IMR-90 (cell line): ENCODE results near the gene COL9A2. TPM values are rescaled to one million over a fixed set of nuclear protein-coding genes. Genes with fewer than 3 reads are reported as not detected.

Experiments used
- ATAC-seq: fragments of 200-7000 bp; cut with Tn5 transposase; 2 replicates; pipeline ENCODE4 v1.9.1; 2020; ENCODE audit warnings: low read depth, mild to moderate bottlenecking, moderate library complexity
- BruUV-seq: library from RNA; stranded (reverse); fragments of 400-500 nt; replicated peaks from 2 replicates; lab custom pipeline; 2021; lab: Mats Ljungman, UMichigan
- CTCF ChIA-PET: fragments of 300-600 bp; formaldehyde crosslinking; extraction: SDS; loops from one replicate; lab custom pipeline; 2021; ENCODE audit warnings: antibody characterized with exemption; lab: Yijun Ruan, JAX
- POLR2A ChIA-PET: fragments of 300-600 bp; sonication (Branson Sonifier 250); formaldehyde crosslinking; loops from one replicate; lab custom pipeline; 2022; ENCODE audit warnings: antibody characterized with exemption; ENCODE audit not compliant: unreplicated experiment; lab: Charles Lee
- DNase-seq: peaks from one replicate; pipeline ENCODE4 v3.0.0; 2013
- H2AFZ ChIP-seq: replicated peaks from 2 replicates; pipeline ENCODE3; 2013; ENCODE audit warnings: low read length, mild to moderate bottlenecking; ENCODE audit not compliant: poor library complexity
- H2AK5ac ChIP-seq: 2 replicates; pipeline ENCODE4 v1.6.1; 2013; ENCODE audit warnings: low read depth, low read length, inconsistent platforms
- H2AK9ac ChIP-seq: replicated peaks from 2 replicates; pipeline ENCODE3; 2013; ENCODE audit warnings: mild to moderate bottlenecking, low read depth, low read length, moderate library complexity; ENCODE audit not compliant: poor library complexity
- H2BK120ac ChIP-seq: 2 replicates; pipeline ENCODE4 v1.6.1; 2013; ENCODE audit warnings: low read depth, low read length, inconsistent platforms
- H2BK15ac ChIP-seq: 3 replicates; pipeline ENCODE4 v1.6.1; 2013; ENCODE audit warnings: low read depth, low read length, inconsistent platforms
- H2BK20ac ChIP-seq: 2 replicates; pipeline ENCODE4 v1.6.1; 2013; ENCODE audit warnings: low read depth, mild to moderate bottlenecking, inconsistent platforms, low read length, moderate library complexity
- H2BK5ac ChIP-seq: 2 replicates; pipeline ENCODE4 v1.6.1; 2013; ENCODE audit warnings: mild to moderate bottlenecking, low read depth, low read length, inconsistent platforms; ENCODE audit not compliant: poor library complexity, severe bottlenecking
- H3K14ac ChIP-seq: replicated peaks from 2 replicates; pipeline ENCODE4 v1.6.1; 2013; ENCODE audit warnings: low read depth, low read length, inconsistent platforms
- H3K18ac ChIP-seq: 2 replicates; pipeline ENCODE4 v1.6.1; 2013; ENCODE audit warnings: low read depth, low read length, control low read depth
- H3K23ac ChIP-seq: 2 replicates; pipeline ENCODE4 v1.6.1; 2013; ENCODE audit warnings: low read depth, low read length, inconsistent platforms
- H3K27ac ChIP-seq: 2 replicates; pipeline ENCODE4 v1.5.1; 2013; ENCODE audit warnings: mild to moderate bottlenecking, control low read depth, low read length; ENCODE audit not compliant: insufficient read depth
- H3K27me3 ChIP-seq: 2 replicates; pipeline ENCODE4 v1.6.1; 2013; ENCODE audit warnings: low read length; ENCODE audit not compliant: control insufficient read depth, insufficient read depth
- H3K36me3 ChIP-seq: 2 replicates; pipeline ENCODE4 v1.6.1; 2013; ENCODE audit warnings: low read length, mixed read lengths; ENCODE audit not compliant: control insufficient read depth, insufficient read depth
- H3K4ac ChIP-seq: 2 replicates; pipeline ENCODE4 v1.6.1; 2013; ENCODE audit warnings: low read depth, low read length, inconsistent platforms
- H3K4me1 ChIP-seq: 2 replicates; pipeline ENCODE4 v1.6.1; 2013; ENCODE audit warnings: low read length, mixed read lengths; ENCODE audit not compliant: control insufficient read depth, insufficient read depth
- H3K4me2 ChIP-seq: 2 replicates; pipeline ENCODE4 v1.6.1; 2013; ENCODE audit warnings: low read depth, mild to moderate bottlenecking, control low read depth, low read length, moderate library complexity
- H3K4me3 ChIP-seq: 2 replicates; pipeline ENCODE4 v1.5.1; 2013; ENCODE audit warnings: low read depth, mild to moderate bottlenecking, control low read depth, low read length, moderate library complexity; ENCODE audit not compliant: insufficient read depth
- H3K56ac ChIP-seq: 2 replicates; pipeline ENCODE4 v1.6.1; 2013; ENCODE audit warnings: low read length, inconsistent platforms; ENCODE audit not compliant: insufficient read depth; ENCODE audit errors: extremely low read depth
- H3K79me1 ChIP-seq, 2 experiments: 2 replicates each; pipeline ENCODE4 v1.6.1; 2013; ENCODE audit warnings: low read length in 2 of 2, inconsistent platforms in 1 of 2, low read depth in 1 of 2
- H3K9ac ChIP-seq: 2 replicates; pipeline ENCODE4 v1.6.1; 2013; ENCODE audit warnings: low read depth, low read length, control low read depth
- H3K9me1 ChIP-seq: 2 replicates; pipeline ENCODE4 v1.6.1; 2013; ENCODE audit warnings: low read length, inconsistent platforms; ENCODE audit not compliant: insufficient read depth
- H3K9me3 ChIP-seq: 2 replicates; pipeline ENCODE4 v1.6.1; 2013; ENCODE audit warnings: low read length; ENCODE audit not compliant: control insufficient read depth, insufficient read depth
- H4K20me1 ChIP-seq: 2 replicates; pipeline ENCODE4 v1.6.1; 2013; ENCODE audit warnings: low read length, inconsistent platforms; ENCODE audit not compliant: insufficient read depth
- H4K5ac ChIP-seq: 2 replicates; pipeline ENCODE4 v1.6.1; 2013; ENCODE audit warnings: mild to moderate bottlenecking, low read depth, low read length, control low read depth
- H4K8ac ChIP-seq, 2 experiments: 2 replicates each; pipeline ENCODE4 v1.6.1; 2013; ENCODE audit warnings: low read depth in 2 of 2, low read length in 2 of 2, control low read depth in 1 of 2, inconsistent platforms in 1 of 2
- H4K91ac ChIP-seq: 2 replicates; pipeline ENCODE4 v1.6.1; 2013; ENCODE audit warnings: low read depth, low read length, inconsistent platforms; ENCODE audit not compliant: insufficient read depth
- BHLHE40 ChIP-seq: fragments of 150-350 bp; IDR thresholded peaks from 2 replicates; pipeline ENCODE4 v1.6.1; 2016; ENCODE audit warnings: mild to moderate bottlenecking, low read depth, low read length
- CEBPB ChIP-seq: IDR thresholded peaks from 2 replicates; pipeline ENCODE4 v1.6.1; 2012; ENCODE audit warnings: low read depth, low read length, improper control_type of control experiment
- ELK1 ChIP-seq: fragments of 150-350 bp; IDR thresholded peaks from 2 replicates; pipeline ENCODE4 v1.6.1; 2016; ENCODE audit warnings: low read depth, mild to moderate bottlenecking, low read length, moderate library complexity, borderline replicate concordance
- MAFK ChIP-seq: IDR thresholded peaks from 2 replicates; pipeline ENCODE4 v1.6.1; 2012; ENCODE audit warnings: low read depth, low read length, improper control_type of control experiment
- MAZ ChIP-seq: IDR thresholded peaks from 2 replicates; pipeline ENCODE4 v1.6.1; 2012; ENCODE audit warnings: low read depth, mild to moderate bottlenecking, low read length, improper control_type of control experiment, moderate library complexity, borderline replicate concordance
- MXI1 ChIP-seq: IDR thresholded peaks from 2 replicates; pipeline ENCODE4 v1.6.1; 2012; ENCODE audit warnings: low read depth, mild to moderate bottlenecking, low read length, moderate library complexity, borderline replicate concordance
- NFE2L2 ChIP-seq: fragments of 150-350 bp; IDR thresholded peaks from 2 replicates; pipeline ENCODE4 v1.6.1; 2016; ENCODE audit warnings: low read depth, mild to moderate bottlenecking, low read length
- POLR2A ChIP-seq: IDR thresholded peaks from 2 replicates; pipeline ENCODE4 v1.6.1; 2012; ENCODE audit warnings: mild to moderate bottlenecking, low read depth, low read length
- RAD21 ChIP-seq: IDR thresholded peaks from 2 replicates; pipeline ENCODE4 v1.6.1; 2012; ENCODE audit warnings: low read length, improper control_type of control experiment
- RCOR1 ChIP-seq: IDR thresholded peaks from 2 replicates; pipeline ENCODE4 v1.6.1; 2012; ENCODE audit warnings: mild to moderate bottlenecking, low read length, improper control_type of control experiment; ENCODE audit not compliant: insufficient replicate concordance
- RFX5 ChIP-seq: IDR thresholded peaks from 2 replicates; pipeline ENCODE4 v1.8.0; 2012; ENCODE audit warnings: low read depth, mild to moderate bottlenecking, low read length, moderate library complexity
- USF2 ChIP-seq: fragments of 150-350 bp; IDR thresholded peaks from 2 replicates; pipeline ENCODE4 v1.6.1; 2017; ENCODE audit warnings: mild to moderate bottlenecking, antibody characterized with exemption, low read length, low read depth
- WGBS, 2 experiments: methylation state at CpG; one replicate each; pipeline versions ENCODE4 v1.1.5 to v1.1.7; 2013; ENCODE audit warnings: missing lambda C conversion rate in 2 of 2; ENCODE audit not compliant: insufficient read length in 1 of 2; ENCODE audit errors: extremely low coverage in 2 of 2; 5-methylcytosine and 5-hydroxymethylcytosine counted together
- dilution Hi-C: fragments of 300-500 bp; cut with HindIII; formaldehyde crosslinking; loops from one replicate; pipeline ENCODE4 v1.14.3; 2018; ENCODE audit warnings: low sequenced_read_pairs; ENCODE audit not compliant: unreplicated experiment
- in situ Hi-C: fragments of 300-500 bp; cut with MboI; formaldehyde crosslinking; loops from 3 replicates; pipeline ENCODE4 v1.14.3; 2019; ENCODE audit warnings: low sequenced_read_pairs, inconsistent platforms, mixed read lengths
- intact Hi-C: fragments of 100-400 bp; cut with micrococcal nuclease; formaldehyde crosslinking; loops from 2 replicates; pipeline ENCODE4 v1.10.0; 2022
- polyA plus RNA-seq, 3 experiments: library from polyadenylated mRNA; depleted of rRNA; stranded (reverse); fragments of >200 nt; gene quantifications; 2 replicates each; pipeline ENCODE4 v1.2.3, GENCODE V29; 2012; ENCODE audit warnings: low replicate concordance in 1 of 3
- total RNA-seq: library from RNA; depleted of rRNA; stranded (reverse); fragments of >200 nt; gene quantifications from 2 replicates; pipeline ENCODE4 v1.2.3, GENCODE V29; 2012

The COL9A2 gene
- total and polyA plus RNA-seq, 2 of the 4 experiments (the other 2 are of a cell fraction) = 0.90 to 1.6 TPM

GRCh38 chr1:40303051-40303771 is 13.9 kb downstream of the COL9A2 start:
- Histone ChIP-seq H2BK20ac (no peak overlapping the region), H2AK5ac (no peak overlapping the region), H4K20me1 (no peaks in the 10 kb centered on the region), H4K5ac (no peak overlapping the region), H3K4me1 (no peaks in the 10 kb centered on the region), H3K9me3 (no peaks in the 10 kb centered on the region), H2BK5ac (no peak overlapping the region), H3K79me1 (no peaks in the 10 kb centered on the region), H2AK9ac (no peak overlapping the region), H3K9me1 (no peaks in the 10 kb centered on the region), H3K27me3 (no peaks in the 10 kb centered on the region; the same call in 1 of the 2 replicates), H2AFZ (no peak overlapping the region), H3K4me3 (no peak overlapping the region), H3K18ac (no peak overlapping the region), H3K9ac (no peak overlapping the region), H2BK120ac (no peak overlapping the region), H4K8ac (no peak overlapping the region), H3K4me2 (no peak overlapping the region), H3K56ac (no peak overlapping the region), H3K14ac (no peak overlapping the region), H3K4ac (no peak overlapping the region), H3K23ac (no peak overlapping the region), H3K36me3 (no peaks in the 10 kb centered on the region), H4K91ac (no peak overlapping the region), H3K27ac (no peak overlapping the region), H2BK15ac (no peak overlapping the region)
- intact Hi-C loops (no loop called here), in situ Hi-C loops (no loop called here), dilution Hi-C loops (no loop called here)
- no peak for DNase-seq
- no peak for TF ChIP-seq RAD21
- no peak for TF ChIP-seq RCOR1
- no peak for TF ChIP-seq NFE2L2
- no peak for TF ChIP-seq MAFK
- TF ChIP-seq POLR2A = no peak
- no peak for TF ChIP-seq MXI1
- TF ChIP-seq USF2 = no peak
- no peak for TF ChIP-seq CEBPB
- TF ChIP-seq BHLHE40 = no peak
- no peak for TF ChIP-seq RFX5
- no peak for TF ChIP-seq MAZ
- TF ChIP-seq ELK1 = no peak
- 84% methylated on average over 8 of the region's 38 CpGs; no CpG with 5 or more reads in 1 of the 2 experiments for WGBS, 2 experiments
- ATAC-seq = no peak
- no TSS peak for BruUV-seq
- POLR2A ChIA-PET = no interaction called here
- CTCF ChIA-PET = no interaction called here
